Natural killer cell (primary cell): Measurements from ENCODE around the gene TRAPPC5. TPM values are rescaled to one million over a fixed set of nuclear protein-coding genes. Genes with fewer than 3 reads are reported as not detected.
"Not testable (repeated sequence)": the region's sequence is repeated elsewhere in the genome, so short reads cannot be mapped to it uniquely, and the experiment has no call there.

ENCODE experiments used
- ATAC-seq, 3 donors: fragments of 150-1000 bp in 2 of 3; fragments of 200-7000 bp in 1 of 3; cut with Tn5 transposase; 1 replicate in 1 of 3; 2 replicates in 2 of 3; pipeline ENCODE4 v1.10.0; 2021; ENCODE audit warnings: mild to moderate bottlenecking in 2 of 3, moderate library complexity in 2 of 3
- DNase-seq, 2 donors: peaks; one replicate each; pipeline versions ENCODE4 v3.0.0 to v3.0.0-alpha.2; 2013 to 2021; ENCODE audit warnings: mixed read lengths in 1 of 2
- H3K27ac ChIP-seq: one replicate; pipeline ENCODE4 v1.5.1; 2013; ENCODE audit warnings: mild to moderate bottlenecking, low read length
- H3K27me3 ChIP-seq: one replicate; pipeline ENCODE4 v1.6.1; 2013; ENCODE audit warnings: low read length; ENCODE audit not compliant: control insufficient read depth, insufficient read depth
- H3K36me3 ChIP-seq: one replicate; pipeline ENCODE4 v1.6.1; 2013; ENCODE audit warnings: low read length; ENCODE audit not compliant: control insufficient read depth, insufficient read depth
- H3K4me1 ChIP-seq: one replicate; pipeline ENCODE4 v1.6.1; 2013; ENCODE audit warnings: low read length; ENCODE audit not compliant: control insufficient read depth, insufficient read depth
- H3K4me3 ChIP-seq: one replicate; pipeline ENCODE4 v1.5.1; 2013; ENCODE audit warnings: low read length
- H3K9me3 ChIP-seq: one replicate; pipeline ENCODE4 v1.6.1; 2013; ENCODE audit warnings: low read length; ENCODE audit not compliant: control insufficient read depth, insufficient read depth
- H3K27ac Mint-ChIP-seq, 2 donors: one replicate each; pipeline ENCODE4 v1.8.0; 2022; ENCODE audit warnings: mild to moderate bottlenecking in 2 of 2, mixed read lengths in 2 of 2, moderate library complexity in 1 of 2
- H3K27me3 Mint-ChIP-seq, 2 donors: one replicate each; pipeline ENCODE4 v1.8.0; 2022; ENCODE audit warnings: low read depth in 2 of 2, mixed read lengths in 2 of 2
- H3K36me3 Mint-ChIP-seq: one replicate; pipeline ENCODE4 v1.8.0; 2022; ENCODE audit warnings: mixed read lengths
- H3K4me1 Mint-ChIP-seq, 2 donors: one replicate each; pipeline ENCODE4 v1.8.0; 2022; ENCODE audit warnings: mixed read lengths in 2 of 2
- H3K4me3 Mint-ChIP-seq: one replicate; pipeline ENCODE4 v1.8.0; 2022; ENCODE audit warnings: mild to moderate bottlenecking, moderate library complexity, mixed read lengths
- H3K9me3 Mint-ChIP-seq, 2 donors: one replicate each; pipeline ENCODE4 v1.8.0; 2022; ENCODE audit warnings: mixed read lengths in 2 of 2
- CTCF ChIP-seq: fragments of 200-600 bp; IDR thresholded peaks from one replicate; pipeline ENCODE4 v1.8.0; 2022; ENCODE audit warnings: antibody characterized with exemption
- WGBS: methylation state at CpG from one replicate; pipeline ENCODE4 v1.1.7; 2013; ENCODE audit warnings: missing lambda C conversion rate; ENCODE audit not compliant: insufficient coverage; 5-methylcytosine and 5-hydroxymethylcytosine counted together
- intact Hi-C: fragments of 100-400 bp; cut with micrococcal nuclease; formaldehyde crosslinking; loops from one replicate; pipeline ENCODE4 v1.14.2; 2022
- total RNA-seq, 4 donors: library from RNA; stranded (reverse); fragments of 120-200 nt in 1 of 4; gene quantifications; one replicate each; pipeline versions ENCODE4 v1.2.3 to v1.2.4, GENCODE V29; 2013 to 2022

TRAPPC5 gene
- total RNA-seq, 3 donors from 2014 or later (not counting 1 experiment from before 2014, with no cell fraction given): 53.8 to 58.8 (median 54.2) TPM

DNA sequence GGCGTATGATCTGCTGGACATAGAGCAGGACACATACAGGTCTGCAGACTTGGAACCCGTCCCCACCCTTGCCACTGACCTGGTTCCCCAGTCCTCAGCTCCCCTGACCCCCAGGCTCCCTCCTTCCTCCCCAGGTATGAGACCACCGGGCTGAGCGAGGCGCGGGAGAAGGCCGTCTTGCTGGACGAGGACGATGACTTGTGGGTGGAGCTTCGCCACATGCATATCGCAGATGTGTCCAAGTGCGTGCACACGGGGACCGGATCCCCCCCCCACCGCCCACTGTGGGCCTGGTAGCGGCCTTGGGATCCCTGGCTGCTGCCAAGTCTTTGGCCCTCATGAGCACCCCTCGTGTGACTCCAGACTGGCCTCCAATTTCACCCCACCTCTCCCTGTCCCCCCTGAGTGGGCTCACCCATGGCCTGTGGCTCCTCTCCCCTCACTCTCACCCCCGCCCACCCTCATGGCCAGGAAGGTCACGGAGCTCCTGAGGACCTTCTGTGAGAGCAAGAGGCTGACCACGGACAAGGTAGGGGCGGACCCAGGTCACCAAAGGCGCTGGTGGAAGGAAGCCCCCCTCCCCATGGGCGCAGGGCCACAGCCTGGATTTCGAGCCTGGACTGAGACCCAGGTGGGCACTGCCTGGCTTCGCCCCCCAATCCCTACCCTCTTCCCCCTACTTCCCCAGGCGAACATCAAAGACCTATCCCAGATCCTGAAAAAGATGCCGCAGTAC is 38.2 kb upstream of the TRAPPC5 start:
- H3K4me1 Mint-ChIP-seq: peaks cover 13 to 36% of the 10 kb centered on the region in 2 donors
- no peaks in the 10 kb centered on the region for H3K36me3 Mint-ChIP-seq
- ATAC-seq: no peak
- H3K4me3 Mint-ChIP-seq: no peak overlapping the region
- no peak for TF ChIP-seq CTCF
- Histone ChIP-seq H3K27me3 (no peaks in the 10 kb centered on the region), H3K27ac (no peak overlapping the region), H3K36me3 (peaks cover 23% of the 10 kb centered on the region), H3K4me1 (peaks cover 31% of the 10 kb centered on the region), H3K9me3 (no peaks in the 10 kb centered on the region), H3K4me3 (no peak overlapping the region)
- no peak for DNase-seq
- intact Hi-C loops: no loop called here
- no peaks in the 10 kb centered on the region for H3K27me3 Mint-ChIP-seq
- 97% methylated on average over 27 of the region's 27 CpGs for WGBS
- H3K9me3 Mint-ChIP-seq: peaks cover 0 to 2% of the 10 kb centered on the region in 2 donors
- H3K27ac Mint-ChIP-seq: peak overlapping the region in 1 of 2 donors; percentile 62

- Histone ChIP-seq H3K27ac (no peak overlapping the region), H3K9me3 (no peaks in the 10 kb centered on the region), H3K27me3 (no peaks in the 10 kb centered on the region), H3K4me1 (peaks cover 26% of the 10 kb centered on the region), H3K4me3 (no peak overlapping the region), H3K36me3 (peaks cover 23% of the 10 kb centered on the region)
- Mint-ChIP-seq H3K4me1 (peaks cover 8 to 31% of the 10 kb centered on the region in 2 donors), H3K4me3 (no peak overlapping the region), H3K27me3 (no peaks in the 10 kb centered on the region), H3K36me3 (no peaks in the 10 kb centered on the region), H3K9me3 (peaks cover 0 to 2% of the 10 kb centered on the region in 2 donors), H3K27ac (peak overlapping the region in 1 of 2 donors; percentile 62)
- no peak for ATAC-seq
- DNase-seq: no peak
- 92% methylated on average over 7 of the region's 8 CpGs for WGBS
- intact Hi-C loops: no loop called here
- no peak for TF ChIP-seq CTCF
Observed at GRCh38 chr19:7643031-7643415, 37.6 kb upstream of the TRAPPC5 start.

DNA sequence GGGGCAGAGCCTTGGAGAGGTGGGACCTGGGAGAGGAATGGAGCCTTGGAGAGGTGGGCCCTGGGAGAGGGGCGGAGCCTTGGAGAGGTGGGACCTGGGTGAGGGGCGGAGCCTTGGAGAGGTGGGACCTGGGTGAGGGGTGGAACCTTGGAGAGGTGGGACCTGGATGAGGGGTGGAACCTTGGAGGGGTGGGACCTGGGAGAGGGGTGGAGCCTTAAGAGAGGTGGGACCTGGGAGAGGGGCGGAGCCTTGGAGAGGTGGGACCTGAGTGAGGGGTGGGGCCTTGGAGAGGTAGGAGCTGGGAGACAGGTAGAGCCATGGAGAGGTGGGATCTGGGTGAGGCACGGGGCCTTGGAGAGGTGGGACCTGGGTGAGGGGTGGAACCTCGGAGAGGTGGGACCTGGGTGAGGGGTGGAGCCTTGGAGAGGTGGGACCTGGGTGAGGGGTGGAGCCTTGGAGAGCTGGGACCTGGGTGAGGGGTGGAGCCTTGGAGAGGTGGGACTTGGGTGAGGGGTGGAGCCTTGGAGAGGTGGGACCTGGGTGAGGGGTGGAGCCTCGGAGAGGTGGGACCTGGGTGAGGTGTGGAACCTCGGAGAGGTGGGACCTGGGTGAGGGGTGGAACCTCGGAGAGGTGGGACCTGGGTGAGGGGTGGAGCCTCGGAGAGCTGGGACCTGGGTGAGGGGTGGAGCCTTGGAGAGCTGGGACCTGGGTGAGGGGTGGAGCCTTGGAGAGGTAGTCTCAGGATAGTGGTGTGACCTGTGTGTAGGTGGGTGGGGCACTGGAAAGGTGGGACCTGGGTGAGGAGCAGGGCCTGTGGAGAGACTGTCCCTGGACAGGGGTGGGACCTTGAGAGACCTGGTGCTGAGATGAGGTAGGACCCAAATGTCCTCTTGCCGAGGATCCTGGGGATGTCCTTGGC is 36.7 kb upstream of the TRAPPC5 start:
- H3K27me3 ChIP-seq, H3K9me3 ChIP-seq, H3K9me3 Mint-ChIP-seq, H3K36me3 Mint-ChIP-seq, H3K27me3 Mint-ChIP-seq, H3K4me3 Mint-ChIP-seq, H3K4me3 ChIP-seq, H3K27ac ChIP-seq, intact Hi-C loops: not testable (repeated sequence)
- DNase-seq: peak in 1 of 2 donors; percentile 52
- Histone ChIP-seq H3K4me1 (peaks cover 18% of the 10 kb centered on the region), H3K36me3 (peaks cover 23% of the 10 kb centered on the region)
- Mint-ChIP-seq H3K27ac (peak overlapping the region in 1 of 2 donors; percentile 62), H3K4me1 (peaks cover 8 to 22% of the 10 kb centered on the region in 2 donors)
- ATAC-seq: peak in 2 of 3 donors; percentile 32 to 35
- 84% methylated on average over 10 of the region's 10 CpGs for whole genome bisulfite sequencing

GRCh38 chr19:7644550-7644877 is 36.1 kb upstream of the TRAPPC5 start:
- H3K27ac Mint-ChIP-seq: no peak overlapping the region
- Histone ChIP-seq H3K4me3 (no peak overlapping the region), H3K9me3 (no peaks in the 10 kb centered on the region), H3K27ac (no peak overlapping the region), H3K4me1 (peaks cover 11% of the 10 kb centered on the region), H3K36me3 (peaks cover 23% of the 10 kb centered on the region), H3K27me3 (no peaks in the 10 kb centered on the region)
- no peak overlapping the region for H3K4me3 Mint-ChIP-seq
- no peaks in the 10 kb centered on the region for H3K27me3 Mint-ChIP-seq
- H3K4me1 Mint-ChIP-seq: peaks cover 8 to 16% of the 10 kb centered on the region in 2 donors
- ATAC-seq (no peak), DNase-seq (no peak)
- WGBS: 96% methylated on average over 20 of the region's 20 CpGs
- TF ChIP-seq CTCF: no peak
- no peaks in the 10 kb centered on the region for H3K36me3 Mint-ChIP-seq
- intact Hi-C loops: no loop called here
- H3K9me3 Mint-ChIP-seq: peaks cover 0 to 2% of the 10 kb centered on the region in 2 donors
